GM10266 (cell line): ENCODE data around the gene NCOA6.
"Not testable (repeated sequence)": the region's sequence is repeated elsewhere in the genome, so short reads cannot be mapped to it uniquely, and the experiment has no call there.

Experiments
- DNase-seq: peaks from one replicate; pipeline ENCODE4 v3.0.0; 2012; ENCODE audit errors: extremely low spot score
- TF ChIP-seq, protein P1 (sequence below): IDR thresholded peaks from 2 replicates; pipeline ENCODE4 v1.5.1; 2012; ENCODE audit warnings: mild to moderate bottlenecking, low read depth; ENCODE audit not compliant: control insufficient read depth, insufficient read depth; ENCODE audit errors: missing control alignments

The NCOA6 gene

DNA sequence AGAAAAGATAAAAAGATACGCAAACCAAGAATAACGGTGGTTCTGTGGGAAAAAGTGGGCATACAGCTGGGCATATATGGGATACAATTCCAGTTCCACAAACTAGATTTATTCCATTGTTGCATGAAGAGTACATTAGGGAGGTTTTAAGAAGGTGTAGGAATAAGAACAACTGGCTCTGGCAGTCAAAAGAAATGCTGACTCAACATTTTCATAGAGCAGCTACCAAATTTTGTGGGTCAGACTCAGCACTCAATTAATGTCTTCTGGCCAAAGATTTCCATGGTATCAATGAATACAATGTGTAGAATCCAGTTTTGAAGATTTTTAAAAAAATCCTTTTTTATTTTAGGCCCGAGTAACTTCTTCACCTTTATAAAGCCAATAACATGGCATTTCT lies 81.1 kb downstream of the NCOA6 start:
- no peak for DNase-seq
- TF ChIP-seq, protein P1, sequence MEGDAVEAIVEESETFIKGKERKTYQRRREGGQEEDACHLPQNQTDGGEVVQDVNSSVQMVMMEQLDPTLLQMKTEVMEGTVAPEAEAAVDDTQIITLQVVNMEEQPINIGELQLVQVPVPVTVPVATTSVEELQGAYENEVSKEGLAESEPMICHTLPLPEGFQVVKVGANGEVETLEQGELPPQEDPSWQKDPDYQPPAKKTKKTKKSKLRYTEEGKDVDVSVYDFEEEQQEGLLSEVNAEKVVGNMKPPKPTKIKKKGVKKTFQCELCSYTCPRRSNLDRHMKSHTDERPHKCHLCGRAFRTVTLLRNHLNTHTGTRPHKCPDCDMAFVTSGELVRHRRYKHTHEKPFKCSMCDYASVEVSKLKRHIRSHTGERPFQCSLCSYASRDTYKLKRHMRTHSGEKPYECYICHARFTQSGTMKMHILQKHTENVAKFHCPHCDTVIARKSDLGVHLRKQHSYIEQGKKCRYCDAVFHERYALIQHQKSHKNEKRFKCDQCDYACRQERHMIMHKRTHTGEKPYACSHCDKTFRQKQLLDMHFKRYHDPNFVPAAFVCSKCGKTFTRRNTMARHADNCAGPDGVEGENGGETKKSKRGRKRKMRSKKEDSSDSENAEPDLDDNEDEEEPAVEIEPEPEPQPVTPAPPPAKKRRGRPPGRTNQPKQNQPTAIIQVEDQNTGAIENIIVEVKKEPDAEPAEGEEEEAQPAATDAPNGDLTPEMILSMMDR = no peak

DNA sequence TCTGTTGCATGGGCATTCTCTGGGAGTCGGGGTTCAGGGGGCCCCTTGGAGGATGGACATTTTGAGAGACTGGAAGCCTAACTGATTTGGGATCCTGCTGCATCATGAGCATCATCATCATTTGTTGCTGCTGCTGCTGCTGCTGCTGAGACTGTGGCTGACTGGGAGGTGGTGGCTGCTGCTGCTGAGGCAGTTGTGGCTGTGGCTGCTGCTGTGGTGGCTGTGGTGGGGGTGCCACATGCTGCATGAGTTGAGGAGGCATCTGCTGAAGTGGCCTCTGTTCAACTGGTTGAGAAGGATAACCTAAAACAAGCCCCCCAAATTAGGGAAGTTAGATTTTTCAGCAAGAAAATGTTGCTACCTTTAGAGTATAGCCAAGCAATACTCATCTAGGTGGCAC lies 82.4 kb downstream of the NCOA6 start:
- TF ChIP-seq, protein P1 = no peak

DNA sequence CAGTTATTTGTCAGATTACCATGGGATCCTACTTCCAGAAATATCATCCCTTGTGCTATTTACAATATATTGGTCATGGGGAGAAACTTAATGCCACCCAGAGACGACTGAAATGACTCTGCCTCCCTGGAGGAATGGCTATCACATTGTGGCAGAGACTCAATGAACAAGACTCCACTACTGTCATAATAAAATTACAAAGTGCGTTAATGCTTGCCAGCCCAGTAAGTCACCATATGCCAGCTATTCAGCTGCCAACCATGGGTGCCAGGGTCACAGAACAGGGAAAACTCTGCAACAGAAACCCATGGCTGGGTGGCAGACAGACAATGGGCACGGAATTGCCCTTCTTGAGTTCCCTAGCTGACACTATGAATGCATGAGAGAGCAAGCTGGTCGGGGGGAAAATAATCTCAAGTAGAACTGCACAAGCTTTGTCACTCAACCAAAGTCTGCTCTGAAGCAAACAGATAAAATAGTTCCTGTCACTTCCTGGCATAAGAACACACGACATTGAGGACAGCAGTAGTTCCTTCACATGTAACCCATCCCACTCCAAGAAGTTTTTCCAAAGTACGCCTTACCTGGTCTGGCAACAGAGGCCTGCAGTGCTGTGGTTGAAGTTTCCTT lies 89.2 kb downstream of the NCOA6 start:
- DNase-seq = no peak
- TF ChIP-seq, protein P1 = no peak

More for the DNA sequence above, 82.4 kb downstream of the NCOA6 start:
- DNase-seq = no peak

DNA sequence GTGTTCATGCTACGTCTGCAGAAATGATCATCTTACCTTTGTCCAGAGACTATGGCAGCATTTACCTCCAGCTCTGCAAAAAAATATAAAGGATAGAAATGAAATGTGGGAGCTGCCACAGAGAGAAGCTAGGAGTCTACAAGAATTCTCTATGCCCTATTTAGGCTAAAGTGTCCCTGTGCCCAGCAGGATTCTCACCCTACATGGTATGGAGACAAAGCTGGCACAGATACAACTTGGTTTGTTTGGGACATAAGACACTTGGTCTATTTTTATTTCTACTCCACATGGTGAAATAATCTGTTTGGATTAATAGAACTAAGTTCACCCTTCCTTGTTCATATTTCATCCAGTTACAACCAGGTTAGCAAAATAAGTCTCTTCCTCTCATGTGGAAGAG lies 92.9 kb downstream of the NCOA6 start:
- TF ChIP-seq, protein P1 = no peak
- DNase-seq = no peak

DNA sequence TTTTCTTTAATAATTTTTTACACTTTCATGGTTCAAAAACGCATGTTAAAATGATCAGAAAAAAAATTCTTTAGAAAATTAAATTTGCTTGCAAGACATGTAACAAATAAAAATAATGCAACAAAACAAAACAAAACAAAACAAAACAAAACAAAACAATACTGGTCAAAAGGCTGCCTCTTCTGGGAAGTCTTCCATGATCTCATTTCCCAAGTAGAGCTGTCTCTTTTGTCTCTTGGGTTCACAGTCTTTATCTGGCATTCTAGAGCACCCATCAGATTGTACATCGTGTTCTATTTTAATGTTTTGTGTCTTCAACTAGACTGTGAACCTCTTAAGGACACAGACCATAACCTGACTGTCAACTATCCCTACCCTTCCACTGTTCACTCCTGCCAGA lies 96.0 kb downstream of the NCOA6 start:
- TF ChIP-seq, protein P1 = no peak
- no peak for DNase-seq

DNA sequence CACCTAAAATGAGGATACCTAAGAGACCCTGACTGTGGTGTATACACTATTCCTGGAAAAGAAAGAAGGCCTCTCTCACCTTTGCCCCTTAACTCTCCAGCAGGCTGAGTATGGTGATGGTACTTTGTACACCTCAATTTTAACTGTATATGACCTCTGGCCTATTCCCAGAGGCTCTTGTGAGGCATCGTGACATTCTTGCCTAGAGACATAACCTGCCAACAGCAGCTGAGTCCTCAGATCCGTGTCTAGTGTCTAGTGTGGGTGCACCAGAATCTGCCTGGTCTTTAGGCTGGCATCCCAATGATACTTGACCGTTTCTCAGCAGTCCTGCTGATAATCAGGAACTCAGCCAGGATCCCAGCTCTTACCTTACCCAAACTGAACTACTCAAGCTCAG lies 101.3 kb downstream of the NCOA6 start:
- TF ChIP-seq, protein P1 = no peak
- no peak for DNase-seq

DNA sequence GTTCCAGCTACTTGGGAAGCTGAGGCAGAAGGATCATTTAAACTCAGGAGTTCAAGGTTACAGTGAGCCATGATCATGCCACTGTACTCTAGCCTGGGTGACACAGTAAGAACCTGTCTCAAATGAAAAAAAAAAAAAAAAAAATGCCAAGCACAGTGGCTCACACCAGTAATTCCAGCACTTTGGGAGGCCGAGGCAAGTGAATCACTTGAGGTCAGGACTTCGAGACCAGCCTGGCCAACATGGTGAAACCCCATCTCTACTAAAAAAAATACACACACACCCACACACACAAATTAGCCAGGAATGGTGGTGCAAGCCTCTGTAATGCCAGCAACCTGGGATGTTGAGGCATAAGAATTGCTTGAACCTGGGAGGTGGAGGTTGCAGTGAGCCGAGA lies 102.9 kb downstream of the NCOA6 start:
- DNase-seq = not testable (repeated sequence)

DNA sequence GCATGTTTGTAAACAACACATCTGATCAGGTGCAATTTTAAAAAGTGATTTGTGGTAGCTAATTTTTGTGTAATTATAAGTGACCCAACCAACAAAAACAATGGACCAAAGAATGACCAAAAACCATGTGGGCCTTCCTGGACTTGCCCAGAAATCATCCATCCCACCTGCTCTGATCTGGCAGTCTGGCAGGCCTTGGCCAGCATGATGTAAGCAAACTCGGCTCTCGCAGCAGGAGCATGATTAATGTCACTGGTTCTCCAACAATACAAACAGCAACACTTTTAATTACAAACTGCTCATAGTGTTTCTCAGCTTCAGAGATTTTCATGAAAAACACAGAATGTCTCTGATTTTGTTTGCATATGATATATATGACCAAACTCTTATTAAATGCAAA lies 105.2 kb downstream of the NCOA6 start:
- TF ChIP-seq, protein P1 = no peak
- DNase-seq = no peak

DNA sequence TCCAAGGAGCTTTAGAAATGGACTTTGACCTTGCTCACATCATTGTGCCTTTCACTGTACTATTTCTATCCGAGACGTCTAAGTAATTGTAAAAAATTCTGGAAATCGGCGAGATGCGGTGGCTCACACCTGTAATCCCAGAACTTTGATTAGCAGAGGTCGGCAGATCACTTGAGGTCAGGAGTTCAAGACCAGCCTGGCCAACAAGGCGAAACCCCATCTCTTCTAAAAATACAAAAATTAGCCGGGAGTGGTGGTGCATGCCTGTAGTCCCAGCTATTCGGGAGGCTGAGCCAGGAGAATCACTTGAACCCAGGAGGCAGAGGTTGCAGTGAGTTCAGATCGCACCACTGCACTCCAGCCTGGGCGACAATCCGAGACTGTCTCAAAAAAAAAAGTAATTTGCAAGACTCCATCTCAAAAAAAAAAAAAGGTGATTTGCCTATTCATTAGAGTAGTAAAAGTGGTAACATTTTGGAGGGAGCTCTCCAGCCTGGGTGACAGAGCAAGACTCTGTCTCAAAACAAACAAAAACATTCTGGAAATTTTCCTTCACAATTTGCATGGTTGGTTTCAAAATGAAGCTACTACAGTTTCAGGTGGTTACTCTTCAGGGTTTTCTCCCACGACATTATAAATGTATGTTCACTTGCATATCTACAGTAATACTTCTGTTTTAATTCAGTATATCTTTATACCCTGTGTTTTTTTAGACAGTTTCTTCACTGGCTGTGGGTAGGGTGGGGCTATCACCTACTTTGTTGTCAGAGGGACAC lies 106.0 kb downstream of the NCOA6 start:
- DNase-seq = peak; percentile 64
